ENCODE data around the gene APOBEC3C.
"Not testable (repeated sequence)": the region's sequence is repeated elsewhere in the genome, so short reads cannot be mapped to it uniquely, and the experiment has no call there.

The APOBEC3C gene

GRCh38 chr22:39066442-39067276 is 52.6 kb downstream of the APOBEC3C start:
- not testable (repeated sequence) for DNase-seq

DNA sequence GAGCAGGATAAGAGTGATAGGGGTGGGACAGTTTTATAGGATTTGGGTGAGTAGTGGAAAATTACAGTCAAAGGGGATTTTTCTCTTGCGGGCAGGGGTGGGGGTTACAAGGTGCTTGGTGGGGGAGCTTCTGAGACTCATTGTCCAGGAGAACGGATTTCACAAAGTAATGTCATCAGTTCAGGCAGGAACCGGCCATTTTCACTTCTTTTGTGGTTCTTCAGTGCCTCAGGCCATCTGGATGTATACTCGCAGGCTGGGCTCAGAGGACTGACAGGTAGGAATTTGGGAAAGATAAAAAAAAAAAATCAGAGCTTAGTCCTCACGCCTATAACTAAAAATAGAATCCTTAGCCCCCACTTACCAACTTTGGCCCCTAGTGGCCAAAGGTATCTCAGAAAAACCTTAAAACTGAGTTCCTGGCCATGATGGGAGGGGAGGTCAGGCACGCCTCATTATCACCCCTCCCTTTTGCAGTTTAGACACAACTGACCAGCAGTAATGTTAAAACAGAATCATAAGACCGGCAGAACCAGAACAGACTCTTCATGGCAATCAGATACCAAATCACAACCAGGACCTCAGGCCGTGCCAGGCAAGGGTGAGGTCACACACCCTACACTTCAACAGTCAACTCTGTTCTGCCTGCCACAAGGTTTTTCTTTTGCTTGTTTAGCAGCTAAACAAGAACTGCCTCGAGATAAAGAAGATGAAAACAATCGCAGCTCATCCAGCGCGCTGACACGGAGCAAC is 54.2 kb downstream of the APOBEC3C start:
- DNase-seq: no peak
